K562 (cell line): ENCODE results near the gene LPAR3.

Source experiments
- CC2D1A ChIP-seq: fragments of 450-650 bp; IDR thresholded peaks from 2 replicates; pipeline ENCODE4 v1.6.1; 2017; ENCODE audit warnings: mild to moderate bottlenecking
- NCOA1 ChIP-seq: fragments of 450-650 bp; IDR thresholded peaks from 2 replicates; pipeline ENCODE4 v1.6.1; 2016; ENCODE audit warnings: low read depth
- NR2F6 ChIP-seq: fragments of 450-650 bp; formaldehyde crosslinking; IDR thresholded peaks from 2 replicates; pipeline ENCODE4 v1.4.0; 2020; ENCODE audit warnings: mild to moderate bottlenecking
- PRPF4 ChIP-seq: fragments of 200-400 bp; formaldehyde crosslinking; IDR thresholded peaks from one replicate; pipeline ENCODE4 v1.6.1; 2017; ENCODE audit warnings: low read length, low read depth, mild to moderate bottlenecking; ENCODE audit not compliant: insufficient read depth, poor library complexity, severe bottlenecking
- SPI1 ChIP-seq: IDR thresholded peaks from 2 replicates; pipeline ENCODE4 v1.6.1; 2011; ENCODE audit warnings: low read depth, low read length, control low read depth, borderline replicate concordance
- SRSF3 ChIP-seq: fragments of 200-400 bp; formaldehyde crosslinking; IDR thresholded peaks from 2 replicates; pipeline ENCODE4 v1.6.1; 2016; ENCODE audit warnings: mild to moderate bottlenecking, low read length, moderate library complexity; ENCODE audit not compliant: insufficient read depth
- ZBTB17 ChIP-seq: fragments of 450-650 bp; formaldehyde crosslinking; IDR thresholded peaks from 2 replicates; pipeline ENCODE4 v1.4.0; 2020; ENCODE audit warnings: mild to moderate bottlenecking
- ZNF695 ChIP-seq: fragments of 450-650 bp; formaldehyde crosslinking; IDR thresholded peaks from 2 replicates; pipeline ENCODE4 v1.4.0; 2020; ENCODE audit warnings: mild to moderate bottlenecking, moderate library complexity

DNA sequence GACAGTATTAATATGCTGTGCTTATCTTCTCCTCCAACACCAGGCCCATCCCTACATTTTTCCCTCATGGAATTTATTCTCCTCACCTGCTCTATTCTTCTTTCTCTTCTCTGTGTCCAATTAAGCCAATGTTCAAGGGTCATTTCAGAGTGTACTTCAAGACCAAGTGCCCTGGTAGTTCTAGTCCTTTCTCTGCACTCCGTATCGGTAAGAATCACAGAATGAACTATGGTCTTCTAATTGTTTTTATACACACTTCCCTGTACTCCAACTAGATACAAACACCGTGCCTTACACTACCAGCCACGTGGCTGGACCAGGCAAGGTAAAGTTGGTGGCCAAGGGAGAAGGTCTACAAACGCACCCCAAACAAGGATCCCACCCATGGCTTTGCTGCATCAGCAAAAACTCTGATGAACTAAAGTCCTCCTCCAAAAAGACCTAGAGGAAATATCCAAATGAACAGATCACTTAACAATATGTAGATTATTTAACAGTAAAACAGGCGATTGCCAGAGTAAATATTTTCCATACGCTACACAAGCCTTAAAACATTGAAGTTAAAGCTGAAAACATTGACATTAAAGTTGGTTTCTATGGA is 40.1 kb upstream of the LPAR3 start:
- TF ChIP-seq CC2D1A (no peak), PRPF4 (no peak), NCOA1 (no peak), SRSF3 (no peak), ZNF695 (CRISPR knock-in tag) (no peak), SPI1 (no peak), ZBTB17 (CRISPR knock-in tag) (no peak), NR2F6 (no peak)
